Measurements from ENCODE around the gene ANKRD11.

DNA sequence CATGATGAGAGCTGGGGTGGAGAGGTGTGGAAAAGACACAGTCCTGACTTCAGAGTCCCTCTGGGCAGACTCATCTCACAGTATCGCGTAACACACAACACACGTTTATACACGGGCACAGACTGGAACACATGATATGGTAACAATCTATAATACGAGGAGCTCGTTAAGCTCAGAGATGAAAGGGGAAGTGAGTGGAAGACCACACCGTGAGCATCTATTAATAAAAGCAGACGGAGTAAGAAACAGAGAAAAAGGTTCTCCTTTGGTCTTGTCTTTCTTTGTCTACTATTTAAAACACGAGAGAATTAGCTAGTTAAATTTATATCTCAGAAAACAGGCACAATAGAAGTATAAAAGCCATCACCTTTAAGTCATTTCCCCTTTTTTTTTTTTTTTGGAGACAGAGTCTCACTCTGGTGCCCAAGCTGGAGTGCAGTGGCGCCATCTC is 13.5 kb downstream of the ANKRD11 start:
- no peak for TF ChIP-seq CTCF (IDR thresholded peaks at IDR 0.05)
- TF ChIP-seq POLR2A (IDR thresholded peaks at IDR 0.05) = no peak
